C4-2B (cell line): ENCODE data around the gene SRGAP2.
"Not testable (repeated sequence)": the region's sequence is repeated elsewhere in the genome, so short reads cannot be mapped to it uniquely, and the experiment has no call there.

Experiments
- CTCF ChIP-seq: fragments of 450-650 bp; conservative IDR thresholded peaks from 2 replicates; pipeline ENCODE4 v1.5.1; 2017; ENCODE audit warnings: mild to moderate bottlenecking
- ZFX ChIP-seq: fragments of 450-650 bp; IDR thresholded peaks from 2 replicates; pipeline ENCODE4 v1.6.1; 2017

- not testable (repeated sequence) for TF ChIP-seq CTCF, ZFX
Measured at GRCh38 chr1:206176114-206176502, 27.2 kb upstream of the SRGAP2 start.
